AG10803 (cell line): ENCODE results near the gene LRP10.

ENCODE experiments used
- DNase-seq: peaks from one replicate; pipeline ENCODE4 v3.0.0; 2010; ENCODE audit warnings: low read depth
- H3K4me3 ChIP-seq: 2 replicates; pipeline ENCODE4 v1.5.1; 2011; ENCODE audit warnings: mild to moderate bottlenecking, low read length, control low read depth
- TF ChIP-seq, protein P1 (sequence below): conservative IDR thresholded peaks from 2 replicates; pipeline ENCODE4 v1.5.1; 2011; ENCODE audit warnings: mild to moderate bottlenecking, low read length, control low read depth, inconsistent platforms

Gene LRP10

DNA sequence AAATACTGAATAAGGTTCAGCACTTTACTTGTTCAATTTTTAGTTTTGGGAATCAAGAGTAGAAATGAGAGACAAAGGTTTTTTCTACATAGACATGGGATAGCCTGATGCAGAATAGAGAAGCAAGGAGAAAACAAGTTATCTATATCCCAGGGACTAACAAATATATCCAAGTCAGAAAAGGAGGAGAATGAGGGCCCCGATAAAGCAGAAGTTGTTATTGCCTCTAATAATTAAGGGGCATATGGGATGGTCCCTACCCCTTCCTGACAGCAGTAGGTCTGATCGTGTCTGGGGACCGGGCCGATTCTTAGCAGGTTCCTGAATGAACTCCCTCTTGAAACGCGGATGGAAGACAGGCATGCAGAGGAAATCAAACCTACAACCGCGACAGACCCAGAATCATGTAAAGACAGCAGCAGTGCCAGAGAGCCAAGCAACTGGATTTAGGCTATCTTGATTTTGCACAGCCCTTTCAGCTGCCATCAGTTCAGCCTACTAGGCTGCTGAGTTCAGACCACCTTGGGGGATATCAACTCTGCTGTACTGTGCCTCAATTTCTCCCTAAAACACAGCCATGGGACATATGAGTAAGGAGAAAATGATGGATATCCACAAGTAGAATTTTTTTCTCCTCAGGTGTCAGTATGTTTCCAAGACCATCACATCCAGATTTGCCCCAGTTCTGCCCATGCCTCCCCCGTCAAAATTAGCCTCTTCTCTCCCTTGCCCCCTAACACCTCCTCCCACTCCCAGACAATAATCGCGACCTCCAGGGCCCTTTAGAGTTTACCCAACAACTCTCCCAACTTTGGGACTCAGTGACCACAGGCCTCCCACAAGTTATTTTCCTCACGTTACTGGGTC, 56.9 kb downstream of the LRP10 start:
- TF ChIP-seq, protein P1, sequence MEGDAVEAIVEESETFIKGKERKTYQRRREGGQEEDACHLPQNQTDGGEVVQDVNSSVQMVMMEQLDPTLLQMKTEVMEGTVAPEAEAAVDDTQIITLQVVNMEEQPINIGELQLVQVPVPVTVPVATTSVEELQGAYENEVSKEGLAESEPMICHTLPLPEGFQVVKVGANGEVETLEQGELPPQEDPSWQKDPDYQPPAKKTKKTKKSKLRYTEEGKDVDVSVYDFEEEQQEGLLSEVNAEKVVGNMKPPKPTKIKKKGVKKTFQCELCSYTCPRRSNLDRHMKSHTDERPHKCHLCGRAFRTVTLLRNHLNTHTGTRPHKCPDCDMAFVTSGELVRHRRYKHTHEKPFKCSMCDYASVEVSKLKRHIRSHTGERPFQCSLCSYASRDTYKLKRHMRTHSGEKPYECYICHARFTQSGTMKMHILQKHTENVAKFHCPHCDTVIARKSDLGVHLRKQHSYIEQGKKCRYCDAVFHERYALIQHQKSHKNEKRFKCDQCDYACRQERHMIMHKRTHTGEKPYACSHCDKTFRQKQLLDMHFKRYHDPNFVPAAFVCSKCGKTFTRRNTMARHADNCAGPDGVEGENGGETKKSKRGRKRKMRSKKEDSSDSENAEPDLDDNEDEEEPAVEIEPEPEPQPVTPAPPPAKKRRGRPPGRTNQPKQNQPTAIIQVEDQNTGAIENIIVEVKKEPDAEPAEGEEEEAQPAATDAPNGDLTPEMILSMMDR: no peak
- no peak for DNase-seq
- peak overlapping the region; percentile 99 for H3K4me3 ChIP-seq

DNA sequence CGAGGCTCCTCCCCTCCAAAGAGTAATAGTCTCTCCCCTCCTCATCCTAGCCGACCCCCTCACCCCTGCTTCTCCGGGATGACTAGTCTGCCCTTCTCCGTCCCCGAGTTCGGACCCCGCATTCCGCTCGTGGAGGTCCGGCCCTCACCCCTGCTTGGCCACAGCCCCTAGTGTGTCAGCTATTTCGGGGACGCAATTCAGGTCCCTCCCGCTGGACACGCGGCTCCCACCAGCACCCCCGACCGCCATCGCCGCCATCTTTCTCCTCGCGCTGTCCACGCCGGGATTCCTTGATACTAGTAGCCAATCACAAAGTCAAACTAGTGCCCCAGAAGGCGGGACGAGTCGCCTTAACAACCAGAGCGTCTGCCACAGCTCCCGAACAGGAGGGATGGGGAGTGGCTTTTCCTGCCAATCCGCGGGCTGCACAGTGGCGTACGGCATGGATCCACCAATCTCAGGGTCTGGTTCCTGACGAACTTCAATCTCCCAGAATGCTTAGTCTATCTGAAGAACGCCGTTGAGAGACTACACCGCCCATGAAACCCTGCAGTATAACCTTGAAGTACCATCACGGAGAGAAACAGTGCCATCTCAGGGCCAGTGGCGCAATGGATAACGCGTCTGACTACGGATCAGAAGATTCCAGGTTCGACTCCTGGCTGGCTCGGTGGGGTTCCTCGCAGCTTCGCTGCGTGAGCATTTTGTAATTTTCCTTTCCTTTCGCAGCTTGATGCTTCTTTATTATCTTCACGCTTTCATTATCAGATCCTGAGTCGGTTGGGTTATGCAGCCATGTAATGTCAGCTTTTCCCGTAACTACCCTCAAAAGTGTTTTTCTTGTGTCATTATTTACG, 57.8 kb downstream of the LRP10 start, which contains the start of gene PRMT5:
TSS of gene PRMT5 (minus strand) at position 273 of the 857 bp plus-strand sequence. CDS start at position 258, 15 bp downstream.
- peak; percentile 100 for DNase-seq
- H3K4me3 ChIP-seq: peak within 1 kb of the TSS; percentile 99
- TF ChIP-seq, protein P1: no peak

DNA sequence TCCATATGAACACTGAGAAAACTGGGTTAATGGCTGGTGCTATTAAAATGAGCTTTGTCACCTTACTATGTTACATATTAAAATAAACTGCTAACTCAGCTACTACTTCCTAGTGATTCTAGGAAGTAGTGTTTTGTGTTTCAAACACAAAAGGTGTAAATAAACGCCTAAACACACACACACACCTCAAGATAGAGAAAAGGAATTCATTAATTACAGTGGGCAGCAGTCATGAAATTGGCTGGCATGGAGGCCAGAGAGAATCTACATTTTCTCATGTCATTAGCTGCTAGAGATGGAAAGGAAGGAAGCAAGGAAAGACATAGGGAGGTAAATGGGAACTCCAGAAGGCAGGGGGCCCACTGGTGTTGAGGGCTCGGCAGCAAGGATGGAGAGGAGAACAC, 58.4 kb downstream of the LRP10 start:
- no peak for DNase-seq
- TF ChIP-seq, protein P1: no peak
- peak overlapping the region; percentile 61 for H3K4me3 ChIP-seq
